GM12864 (cell line): ENCODE data around the gene ZDHHC7.
"Not testable (repeated sequence)": the region's sequence is repeated elsewhere in the genome, so short reads cannot be mapped to it uniquely, and the experiment has no call there.

Source experiments
- DNase-seq: peaks from one replicate; pipeline ENCODE4 v3.0.0-alpha.2; 2011; ENCODE audit warnings: low read depth
- H3K4me3 ChIP-seq: 2 replicates; pipeline ENCODE4 v1.5.1; 2011; ENCODE audit warnings: mild to moderate bottlenecking, low read depth, low read length, control low read depth
- CTCF ChIP-seq: IDR thresholded peaks from 2 replicates; pipeline ENCODE4 v1.5.1; 2011; ENCODE audit warnings: low read depth, mild to moderate bottlenecking, moderate library complexity, low read length, control low read depth, inconsistent platforms; ENCODE audit errors: missing control alignments

ZDHHC7 gene

GRCh38 chr16:85034591-85035433, 23.5 kb upstream of the ZDHHC7 start:
- no peak overlapping the region for H3K4me3 ChIP-seq
- DNase-seq = no peak
- TF ChIP-seq CTCF = no peak

GRCh38 chr16:85033171-85033570, 21.8 kb upstream of the ZDHHC7 start:
- no peak for DNase-seq
- no peak overlapping the region for H3K4me3 ChIP-seq
- no peak for TF ChIP-seq CTCF

- H3K4me3 ChIP-seq, DNase-seq: not testable (repeated sequence)
Measured at GRCh38 chr16:85032187-85032586, 20.9 kb upstream of the ZDHHC7 start.

GRCh38 chr16:85031451-85031850, 20.1 kb upstream of the ZDHHC7 start:
- no peak for DNase-seq
- TF ChIP-seq CTCF = no peak
- no peak overlapping the region for H3K4me3 ChIP-seq

- H3K4me3 ChIP-seq = no peak overlapping the region
- DNase-seq = no peak
- no peak for TF ChIP-seq CTCF
Measured at GRCh38 chr16:85029981-85030401, 18.7 kb upstream of the ZDHHC7 start.

GRCh38 chr16:85029408-85029784, 18.1 kb upstream of the ZDHHC7 start:
- H3K4me3 ChIP-seq = no peak overlapping the region
- no peak for TF ChIP-seq CTCF
- peak; percentile 33 for DNase-seq

- peak overlapping the region; percentile 77 for H3K4me3 ChIP-seq
- peak; percentile 31 for DNase-seq
- TF ChIP-seq CTCF = no peak
Measured at GRCh38 chr16:85028685-85029407, 17.5 kb upstream of the ZDHHC7 start.
